ENCODE data around the gene EIF3F. TPM values are rescaled to one million over a fixed set of nuclear protein-coding genes. Genes with fewer than 3 reads are reported as not detected.

EIF3F gene
- polyA plus RNA-seq, 3 donors = 179 to 286 (median 243) TPM

DNA sequence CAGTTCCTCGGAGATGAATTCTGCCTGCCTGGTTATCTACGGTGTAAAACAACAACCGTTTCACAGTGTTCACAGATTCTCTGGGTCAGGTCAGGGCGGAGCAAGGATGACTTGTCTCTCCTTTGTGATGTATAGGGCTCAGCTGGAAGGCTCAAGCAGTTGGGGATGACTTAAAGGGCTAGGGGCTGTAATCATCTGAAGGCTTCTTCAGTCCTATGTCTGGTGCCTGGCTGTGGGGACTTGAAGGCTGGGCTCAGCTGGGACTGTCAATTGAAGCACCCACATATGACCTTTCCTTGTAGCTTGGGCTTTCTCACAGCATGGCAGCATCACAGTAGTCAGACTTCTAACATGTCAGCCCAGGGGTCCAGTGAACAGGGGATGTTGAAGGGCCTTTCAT lies 29.3 kb downstream of the EIF3F start:
- intact Hi-C loops (cut with micrococcal nuclease) = no loop called here
- Mint-ChIP-seq H3K9me3 (peaks cover 0 to 7% (median 5%) of the 10 kb centered on the region in 7 donors), H3K27ac (no peak overlapping the region), H3K36me3 (peaks cover 0 to 5% of the 10 kb centered on the region in 2 donors), H3K27me3 (ENCODE audit: low read depth in 3 of 3) (peaks cover 50 to 58% (median 56%) of the 10 kb centered on the region in 3 donors), H3K4me3 (no peak overlapping the region), H3K4me1 (peaks cover 10% of the 10 kb centered on the region)
- TF ChIP-seq, protein P1, sequence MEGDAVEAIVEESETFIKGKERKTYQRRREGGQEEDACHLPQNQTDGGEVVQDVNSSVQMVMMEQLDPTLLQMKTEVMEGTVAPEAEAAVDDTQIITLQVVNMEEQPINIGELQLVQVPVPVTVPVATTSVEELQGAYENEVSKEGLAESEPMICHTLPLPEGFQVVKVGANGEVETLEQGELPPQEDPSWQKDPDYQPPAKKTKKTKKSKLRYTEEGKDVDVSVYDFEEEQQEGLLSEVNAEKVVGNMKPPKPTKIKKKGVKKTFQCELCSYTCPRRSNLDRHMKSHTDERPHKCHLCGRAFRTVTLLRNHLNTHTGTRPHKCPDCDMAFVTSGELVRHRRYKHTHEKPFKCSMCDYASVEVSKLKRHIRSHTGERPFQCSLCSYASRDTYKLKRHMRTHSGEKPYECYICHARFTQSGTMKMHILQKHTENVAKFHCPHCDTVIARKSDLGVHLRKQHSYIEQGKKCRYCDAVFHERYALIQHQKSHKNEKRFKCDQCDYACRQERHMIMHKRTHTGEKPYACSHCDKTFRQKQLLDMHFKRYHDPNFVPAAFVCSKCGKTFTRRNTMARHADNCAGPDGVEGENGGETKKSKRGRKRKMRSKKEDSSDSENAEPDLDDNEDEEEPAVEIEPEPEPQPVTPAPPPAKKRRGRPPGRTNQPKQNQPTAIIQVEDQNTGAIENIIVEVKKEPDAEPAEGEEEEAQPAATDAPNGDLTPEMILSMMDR (IDR thresholded peaks at IDR 0.05) = no peak
- Histone ChIP-seq H3K36me3 (replicated peaks in 1 of 2; ENCODE audit: control insufficient read depth in 1 of 2, insufficient read depth in 2 of 2, low read length in 2 of 2) (no peaks in the 10 kb centered on the region), H3K79me2 (ENCODE audit: insufficient read depth, low read length) (no peaks in the 10 kb centered on the region), H3K4me2 (replicated peaks; ENCODE audit: extremely low read depth, low read length, poor library complexity, severe bottlenecking) (no peak overlapping the region), H3K9ac (ENCODE audit: insufficient read depth, low read length, poor library complexity, severe bottlenecking) (no peak overlapping the region), H4K20me1 (ENCODE audit: insufficient read depth, low read length) (no peaks in the 10 kb centered on the region), H3K4me3 (replicated peaks in 1 of 3; ENCODE audit: low read depth in 2 of 3, low read length in 3 of 3) (no peak overlapping the region), H3K27me3 (ENCODE audit: control insufficient read depth in 2 of 2, insufficient read depth in 2 of 2, low read length in 2 of 2) (peaks cover 48 to 58% of the 10 kb centered on the region in 2 donors), H3K9me3 (replicated peaks in 1 of 2; ENCODE audit: control insufficient read depth in 1 of 2, insufficient read depth in 1 of 2, low read length in 2 of 2) (peaks cover 0 to 21% of the 10 kb centered on the region in 2 donors), H3K27ac (ENCODE audit: low read depth in 1 of 2, low read length in 2 of 2) (no peak overlapping the region), H3K4me1 (ENCODE audit: control insufficient read depth in 1 of 2, insufficient read depth in 2 of 2, low read length in 2 of 2) (peaks cover 0 to 8% of the 10 kb centered on the region in 2 donors), H2AFZ (ENCODE audit: insufficient read depth, low read depth, low read length, poor library complexity, severe bottlenecking) (no peak overlapping the region)
- no peak for DNase-seq
- WGBS (ENCODE audit: insufficient coverage) = 20% methylated on average over 1 of the region's 4 CpGs

DNA sequence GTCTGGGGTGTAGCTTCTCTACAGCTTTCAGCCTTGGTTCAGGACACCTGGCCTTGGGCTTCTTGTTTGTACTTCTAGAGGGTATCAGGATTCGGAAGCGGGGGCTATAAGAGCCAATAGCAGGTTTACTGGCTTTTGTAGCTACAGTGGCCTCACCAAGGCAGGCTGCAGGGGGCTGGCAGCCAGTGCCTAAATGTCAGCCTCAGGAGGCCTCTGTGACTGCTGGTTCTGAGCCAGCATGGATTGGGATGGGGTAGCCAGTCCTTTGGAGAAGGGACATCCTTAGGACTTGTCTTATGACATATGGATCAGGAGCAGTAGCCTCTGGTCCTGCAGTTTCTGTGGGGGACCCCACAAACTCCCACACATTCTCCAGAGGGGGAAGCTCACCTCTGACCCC lies 29.9 kb downstream of the EIF3F start:
- Mint-ChIP-seq H3K36me3 (peaks cover 0 to 5% of the 10 kb centered on the region in 2 donors), H3K9me3 (peaks cover 0 to 7% (median 5%) of the 10 kb centered on the region in 7 donors), H3K4me3 (peak overlapping the region in 1 of 2 donors; percentile 64), H3K27ac (no peak overlapping the region), H3K27me3 (ENCODE audit: low read depth in 3 of 3) (peaks cover 54 to 61% (median 60%) of the 10 kb centered on the region in 3 donors), H3K4me1 (peaks cover 10% of the 10 kb centered on the region)
- Histone ChIP-seq H3K27me3 (ENCODE audit: control insufficient read depth in 2 of 2, insufficient read depth in 2 of 2, low read length in 2 of 2) (peaks cover 48 to 61% of the 10 kb centered on the region in 2 donors), H4K20me1 (ENCODE audit: insufficient read depth, low read length) (no peaks in the 10 kb centered on the region), H3K4me1 (ENCODE audit: control insufficient read depth in 1 of 2, insufficient read depth in 2 of 2, low read length in 2 of 2) (peaks cover 0 to 8% of the 10 kb centered on the region in 2 donors), H3K27ac (ENCODE audit: low read depth in 1 of 2, low read length in 2 of 2) (no peak overlapping the region), H2AFZ (ENCODE audit: insufficient read depth, low read depth, low read length, poor library complexity, severe bottlenecking) (no peak overlapping the region), H3K79me2 (ENCODE audit: insufficient read depth, low read length) (no peaks in the 10 kb centered on the region), H3K36me3 (replicated peaks in 1 of 2; ENCODE audit: control insufficient read depth in 1 of 2, insufficient read depth in 2 of 2, low read length in 2 of 2) (no peaks in the 10 kb centered on the region), H3K4me2 (replicated peaks; ENCODE audit: extremely low read depth, low read length, poor library complexity, severe bottlenecking) (no peak overlapping the region), H3K4me3 (replicated peaks in 1 of 3; ENCODE audit: low read depth in 2 of 3, low read length in 3 of 3) (no peak overlapping the region), H3K9ac (ENCODE audit: insufficient read depth, low read length, poor library complexity, severe bottlenecking) (no peak overlapping the region), H3K9me3 (replicated peaks in 1 of 2; ENCODE audit: control insufficient read depth in 1 of 2, insufficient read depth in 1 of 2, low read length in 2 of 2) (peaks cover 0 to 21% of the 10 kb centered on the region in 2 donors)
- 100% methylated on average over 2 of the region's 2 CpGs for whole genome bisulfite sequencing (ENCODE audit: insufficient coverage)
- intact Hi-C loops (cut with micrococcal nuclease) = no loop called here
- no peak for DNase-seq
- TF ChIP-seq, protein P1 (IDR thresholded peaks at IDR 0.05) = no peak
